B cell (primary cell): ENCODE results near the gene AGXT2. TPM values are rescaled to one million over a fixed set of nuclear protein-coding genes. Genes with fewer than 3 reads are reported as not detected.

Experiments
- ATAC-seq: fragments of 200-7000 bp; cut with Tn5 transposase; one replicate; pipeline ENCODE4 v1.10.0; 2021; ENCODE audit warnings: low read depth, mild to moderate bottlenecking, moderate number of reproducible peaks, moderate library complexity
- CTCF ChIA-PET: fragments of 350-600 bp; sonication (Branson Sonifier 250); formaldehyde crosslinking; loops from one replicate; lab custom pipeline; 2021; ENCODE audit warnings: antibody characterized with exemption, inconsistent platforms; lab: Charles Lee
- POLR2A ChIA-PET: fragments of 350-600 bp; sonication (Branson Sonifier 250); formaldehyde crosslinking; loops from one replicate; lab custom pipeline; 2021; ENCODE audit warnings: antibody characterized with exemption; lab: Charles Lee
- DNase-seq: peaks from one replicate; pipeline ENCODE4 v3.0.0; 2013
- H2AFZ ChIP-seq: 2 replicates; pipeline ENCODE4 v1.6.1; 2012; ENCODE audit warnings: mild to moderate bottlenecking, low read depth, low read length; ENCODE audit not compliant: insufficient read depth, poor library complexity, severe bottlenecking
- H3K27ac ChIP-seq, 2 donors: 1 replicate in 1 of 2; 2 replicates in 1 of 2; pipeline ENCODE4 v1.5.1; 2012 to 2013; ENCODE audit warnings: low read length in 2 of 2, mild to moderate bottlenecking in 2 of 2, moderate library complexity in 1 of 2
- H3K27me3 ChIP-seq, 4 experiments: fragments of 200-600 bp in 1 of 4; sonication (generic) in 1 of 4; replicated peaks in 1 of 4; 1 replicate in 2 of 4; 2 replicates in 2 of 4; pipeline versions ENCODE4 v1.6.1 to v1.7.0; 2013 to 2016; ENCODE audit warnings: low read length in 3 of 4, mild to moderate bottlenecking in 2 of 4, mixed read lengths in 1 of 4, moderate library complexity in 1 of 4; ENCODE audit not compliant: insufficient read depth in 4 of 4, control insufficient read depth in 3 of 4; ENCODE audit errors: control extremely low read depth in 1 of 4
- H3K36me3 ChIP-seq, 2 experiments: replicated peaks in 1 of 2; 1 replicate in 1 of 2; 2 replicates in 1 of 2; pipeline versions ENCODE4 v1.6.1 to v1.7.1; 2013; ENCODE audit warnings: low read length in 1 of 2; ENCODE audit not compliant: insufficient read depth in 2 of 2, control insufficient read depth in 1 of 2; ENCODE audit errors: control extremely low read depth in 1 of 2, extremely low read depth in 1 of 2
- H3K4me1 ChIP-seq, 2 donors: fragments of 200-600 bp in 1 of 2; sonication (generic) in 1 of 2; 1 replicate in 1 of 2; 2 replicates in 1 of 2; pipeline versions ENCODE4 v1.5.1 to v1.6.1; 2013 to 2017; ENCODE audit warnings: low read length in 2 of 2; ENCODE audit not compliant: control insufficient read depth in 2 of 2, insufficient read depth in 2 of 2
- H3K4me2 ChIP-seq: replicated peaks from 2 replicates; pipeline ENCODE3; 2012; ENCODE audit warnings: mild to moderate bottlenecking, low read depth, low read length; ENCODE audit not compliant: poor library complexity, severe bottlenecking
- H3K4me3 ChIP-seq, 5 experiments: fragments of 200-600 bp in 1 of 5; sonication (generic) in 1 of 5; 1 replicate in 3 of 5; 2 replicates in 2 of 5; pipeline versions ENCODE4 v1.5.1 to v1.7.0; 2011 to 2016; ENCODE audit warnings: low read length in 4 of 5, mild to moderate bottlenecking in 4 of 5, low read depth in 2 of 5, control low read depth in 1 of 5, moderate library complexity in 1 of 5; ENCODE audit not compliant: insufficient read depth in 1 of 5; ENCODE audit errors: control extremely low read depth in 1 of 5, extremely low read depth in 1 of 5
- H3K79me2 ChIP-seq: fragments of 200-600 bp; sonication (generic); one replicate; pipeline ENCODE4 v1.6.0; 2016; ENCODE audit warnings: low read length; ENCODE audit not compliant: control insufficient read depth, insufficient read depth
- H3K9ac ChIP-seq: fragments of 200-600 bp; sonication (generic); 2 replicates; pipeline ENCODE4 v1.6.1; 2017; ENCODE audit warnings: mild to moderate bottlenecking, low read length, moderate library complexity
- H3K9me3 ChIP-seq, 3 donors: one replicate each; pipeline versions ENCODE4 v1.6.1 to v1.7.1; 2013; ENCODE audit warnings: low read length in 2 of 3; ENCODE audit not compliant: control insufficient read depth in 2 of 3, insufficient read depth in 1 of 3; ENCODE audit errors: control extremely low read depth in 1 of 3
- H4K20me1 ChIP-seq: 2 replicates; pipeline ENCODE4 v1.6.0; 2012; ENCODE audit warnings: mild to moderate bottlenecking, low read length; ENCODE audit not compliant: insufficient read depth, control insufficient read depth, poor library complexity, severe bottlenecking
- H3K27ac Mint-ChIP-seq: one replicate; pipeline ENCODE4 v1.8.0; 2021; ENCODE audit warnings: mixed read lengths
- H3K27me3 Mint-ChIP-seq: one replicate; pipeline ENCODE4 v1.8.0; 2021; ENCODE audit warnings: mixed read lengths
- H3K4me1 Mint-ChIP-seq: one replicate; pipeline ENCODE4 v1.8.0; 2021; ENCODE audit warnings: mixed read lengths
- H3K4me3 Mint-ChIP-seq: one replicate; pipeline ENCODE4 v1.8.0; 2021; ENCODE audit warnings: mixed read lengths
- H3K9me3 Mint-ChIP-seq: one replicate; pipeline ENCODE4 v1.8.0; 2022; ENCODE audit warnings: mixed read lengths; ENCODE audit not compliant: insufficient read depth
- CTCF ChIP-seq: fragments of 200-600 bp; IDR thresholded peaks from one replicate; pipeline ENCODE4 v1.8.0; 2022; ENCODE audit warnings: antibody characterized with exemption, mild to moderate bottlenecking
- EZH2 ChIP-seq: IDR thresholded peaks from 2 replicates; pipeline ENCODE4 v1.6.1; 2012; ENCODE audit warnings: borderline replicate concordance, low read depth, mild to moderate bottlenecking, moderate library complexity, low read length; ENCODE audit not compliant: insufficient read depth, poor library complexity, severe bottlenecking
- WGBS: methylation state at CpG from one replicate; pipeline ENCODE4 v1.1.5; 2013; ENCODE audit warnings: missing lambda C conversion rate; ENCODE audit not compliant: insufficient coverage; 5-methylcytosine and 5-hydroxymethylcytosine counted together
- intact Hi-C: fragments of 100-400 bp; cut with micrococcal nuclease; formaldehyde crosslinking; loops from one replicate; pipeline ENCODE4 v1.10.0; 2022
- polyA plus RNA-seq: library from polyadenylated mRNA; depleted of rRNA; stranded (reverse); fragments of >200 nt; gene quantifications from 2 replicates; pipeline ENCODE4 v1.2.3, GENCODE V29; 2012
- total RNA-seq, 2 donors: library from RNA; stranded (reverse); fragments of 120-200 nt in 1 of 2; gene quantifications; 1 replicate in 1 of 2; 2 replicates in 1 of 2; pipeline versions ENCODE4 v1.2.3 to v1.2.4, GENCODE V29; 2013 to 2022

The AGXT2 gene
- total and polyA plus RNA-seq, 2 donors (not counting 1 experiment from before 2014, with no cell fraction given): not detected

DNA sequence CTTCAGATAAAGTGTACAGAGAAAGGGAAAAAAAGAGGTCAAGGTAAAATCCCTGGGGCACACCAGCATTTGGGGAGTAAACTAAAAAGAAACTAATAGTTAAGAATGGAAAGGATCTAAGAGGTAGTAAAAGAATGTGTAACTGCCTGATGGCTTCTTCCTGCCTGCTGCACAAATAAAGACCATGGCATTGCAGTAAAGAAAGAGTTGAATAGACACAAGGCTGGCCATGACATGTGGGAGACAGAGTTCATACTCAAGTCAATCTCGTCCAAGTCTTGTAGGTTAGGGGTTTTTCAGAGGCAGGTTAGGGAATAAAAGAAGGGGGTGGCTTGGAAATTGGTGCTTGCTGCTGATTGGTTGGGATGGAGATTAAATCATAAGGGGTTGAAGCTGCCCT, 60.8 kb downstream of the AGXT2 start:
- no peak overlapping the region for H3K9ac ChIP-seq
- peaks cover 0 to 9% (median 7%) of the 10 kb centered on the region in 3 donors for H3K9me3 ChIP-seq
- ChIA-PET CTCF (no interaction called here), POLR2A (no interaction called here)
- peaks cover 19% of the 10 kb centered on the region for H3K9me3 Mint-ChIP-seq
- no peak overlapping the region for H3K4me3 ChIP-seq
- H3K36me3 ChIP-seq: no peaks in the 10 kb centered on the region
- intact Hi-C loops: no loop called here
- H3K27me3 ChIP-seq: peaks cover 0 to 7% (median 3%) of the 10 kb centered on the region in 4 experiments
- H2AFZ ChIP-seq: no peak overlapping the region
- H3K27ac Mint-ChIP-seq: no peak overlapping the region
- no peak for DNase-seq
- H3K4me1 Mint-ChIP-seq: no peaks in the 10 kb centered on the region
- H3K4me2 ChIP-seq: no peak overlapping the region
- TF ChIP-seq EZH2 (no peak), CTCF (no peak)
- no peaks in the 10 kb centered on the region for H3K79me2 ChIP-seq
- no peaks in the 10 kb centered on the region for H4K20me1 ChIP-seq
- no peaks in the 10 kb centered on the region for H3K4me1 ChIP-seq
- 78% methylated on average over 1 of the region's 1 CpG for WGBS
- no peak overlapping the region for H3K4me3 Mint-ChIP-seq
- H3K27ac ChIP-seq: no peak overlapping the region
- H3K27me3 Mint-ChIP-seq: peaks cover 29% of the 10 kb centered on the region
- ATAC-seq: no peak

GRCh38 chr5:34982823-34983222, 64.9 kb downstream of the AGXT2 start:
- no peak overlapping the region for H3K27ac Mint-ChIP-seq
- POLR2A ChIA-PET: no interaction called here
- no peaks in the 10 kb centered on the region for H4K20me1 ChIP-seq
- TF ChIP-seq EZH2 (no peak), CTCF (no peak)
- H3K4me2 ChIP-seq: no peak overlapping the region
- no peaks in the 10 kb centered on the region for H3K36me3 ChIP-seq
- H3K9me3 Mint-ChIP-seq: peaks cover 19% of the 10 kb centered on the region
- DNase-seq (no peak), ATAC-seq (no peak)
- peaks cover 0 to 4% (median under 1%) of the 10 kb centered on the region in 4 experiments for H3K27me3 ChIP-seq
- no peaks in the 10 kb centered on the region for H3K79me2 ChIP-seq
- H3K9ac ChIP-seq: no peak overlapping the region
- CTCF ChIA-PET: interaction anchor here (0.5 kb wide), 1 partner anchor 1532 kb away, joined by 3 read pairs; no protein-coding TSS in a partner anchor
- no peak overlapping the region for H2AFZ ChIP-seq
- H3K4me3 Mint-ChIP-seq: no peak overlapping the region
- H3K4me1 Mint-ChIP-seq: no peaks in the 10 kb centered on the region
- no peak overlapping the region for H3K4me3 ChIP-seq
- no peak overlapping the region for H3K27ac ChIP-seq
- intact Hi-C loops: no loop called here
- H3K4me1 ChIP-seq: no peaks in the 10 kb centered on the region
- peaks cover 12% of the 10 kb centered on the region for H3K27me3 Mint-ChIP-seq
- WGBS: 91% methylated on average over 1 of the region's 4 CpGs
- peaks cover 0 to 10% (median 9%) of the 10 kb centered on the region in 3 donors for H3K9me3 ChIP-seq
